ENCODE results near the gene UNC45A. TPM values are rescaled to one million over a fixed set of nuclear protein-coding genes. Genes with fewer than 3 reads are reported as not detected.
A peak's percentile ranks its signal among the peaks of the same experiment; 100 is the strongest.

Gene UNC45A
- total and polyA plus RNA-seq, 8 donors, result 29.2 to 51.3 (median 34.2) TPM

DNA sequence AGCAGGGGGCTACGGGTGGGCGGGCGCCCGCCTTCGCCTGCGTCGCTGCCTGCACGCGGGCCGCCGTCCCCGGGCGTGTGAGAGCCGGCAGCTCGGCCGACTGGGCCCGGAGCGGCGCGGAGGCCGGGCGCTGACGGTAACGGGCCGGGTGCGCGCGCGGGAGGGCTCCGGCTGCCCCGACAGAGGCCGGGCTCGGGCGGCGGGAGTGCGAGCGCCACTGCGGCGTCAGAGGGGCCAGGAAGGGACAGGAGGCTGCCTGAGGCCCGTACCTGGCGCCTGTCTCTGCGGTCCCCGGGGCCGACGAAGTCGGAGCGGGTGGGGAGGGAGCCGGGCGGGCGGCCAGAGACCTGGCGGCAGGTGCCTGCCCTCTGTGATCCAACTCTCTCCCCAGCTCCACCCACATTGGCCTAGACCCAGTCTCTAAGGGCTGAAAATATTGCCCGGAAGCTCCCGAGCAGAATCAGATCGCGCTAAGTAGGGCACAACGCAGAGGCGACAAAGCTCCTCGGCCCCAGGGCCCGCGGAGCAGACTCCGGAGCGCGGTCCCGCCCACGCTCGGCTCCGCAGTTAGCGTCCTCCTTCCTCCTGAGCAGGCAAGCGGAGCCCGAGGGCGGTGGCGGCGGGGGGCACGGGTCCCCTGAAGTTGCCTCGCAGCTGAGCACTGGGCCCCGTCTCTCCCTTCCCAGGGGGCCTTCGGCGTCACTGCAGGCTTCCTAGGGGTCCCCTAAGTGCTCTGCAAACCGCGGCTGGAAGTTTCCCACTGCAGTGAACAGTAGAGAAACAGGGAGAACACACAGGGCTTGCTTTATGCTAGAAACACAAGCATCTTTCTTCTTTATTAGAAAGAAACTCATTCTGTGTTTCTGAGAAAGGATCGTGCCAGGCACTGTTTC is 32.0 kb upstream of the UNC45A start, which contains the start of gene MAN2A2:
TSS of gene MAN2A2 (plus strand) at position 463 of the 893 bp plus-strand sequence. CDS start 906 bp downstream, outside the sequence.
- peak within 1 kb of the TSS; percentile 80 to 93 (median 92) for H3K27ac ChIP-seq
- peak within 1 kb of the TSS; percentile 51 to 82 (median 61) for H3K4me3 ChIP-seq
- no peak for FAIRE-seq
- peak; percentile 87 to 95 (median 92) for DNase-seq
- no peaks in the 10 kb centered on the region for H3K27me3 ChIP-seq
- peak; percentile 67 to 75 (median 72) for ATAC-seq
- H3K36me3 ChIP-seq, result peaks cover 0 to 12% (median 10%) of the 10 kb centered on the region in 3 donors
- WGBS, 2 donors, result 0% methylated on average over 55 to 81 of the region's 81 CpGs
- intact Hi-C loops (cut with DNase I), result no loop called here
- H3K4me1 ChIP-seq, result peaks cover 10 to 41% (median 22%) of the 10 kb centered on the region in 3 donors
- H3K9me3 ChIP-seq, result no peaks in the 10 kb centered on the region
- TF ChIP-seq, protein P1, sequence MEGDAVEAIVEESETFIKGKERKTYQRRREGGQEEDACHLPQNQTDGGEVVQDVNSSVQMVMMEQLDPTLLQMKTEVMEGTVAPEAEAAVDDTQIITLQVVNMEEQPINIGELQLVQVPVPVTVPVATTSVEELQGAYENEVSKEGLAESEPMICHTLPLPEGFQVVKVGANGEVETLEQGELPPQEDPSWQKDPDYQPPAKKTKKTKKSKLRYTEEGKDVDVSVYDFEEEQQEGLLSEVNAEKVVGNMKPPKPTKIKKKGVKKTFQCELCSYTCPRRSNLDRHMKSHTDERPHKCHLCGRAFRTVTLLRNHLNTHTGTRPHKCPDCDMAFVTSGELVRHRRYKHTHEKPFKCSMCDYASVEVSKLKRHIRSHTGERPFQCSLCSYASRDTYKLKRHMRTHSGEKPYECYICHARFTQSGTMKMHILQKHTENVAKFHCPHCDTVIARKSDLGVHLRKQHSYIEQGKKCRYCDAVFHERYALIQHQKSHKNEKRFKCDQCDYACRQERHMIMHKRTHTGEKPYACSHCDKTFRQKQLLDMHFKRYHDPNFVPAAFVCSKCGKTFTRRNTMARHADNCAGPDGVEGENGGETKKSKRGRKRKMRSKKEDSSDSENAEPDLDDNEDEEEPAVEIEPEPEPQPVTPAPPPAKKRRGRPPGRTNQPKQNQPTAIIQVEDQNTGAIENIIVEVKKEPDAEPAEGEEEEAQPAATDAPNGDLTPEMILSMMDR (IDR thresholded peaks at IDR 0.05), result no peak

DNA sequence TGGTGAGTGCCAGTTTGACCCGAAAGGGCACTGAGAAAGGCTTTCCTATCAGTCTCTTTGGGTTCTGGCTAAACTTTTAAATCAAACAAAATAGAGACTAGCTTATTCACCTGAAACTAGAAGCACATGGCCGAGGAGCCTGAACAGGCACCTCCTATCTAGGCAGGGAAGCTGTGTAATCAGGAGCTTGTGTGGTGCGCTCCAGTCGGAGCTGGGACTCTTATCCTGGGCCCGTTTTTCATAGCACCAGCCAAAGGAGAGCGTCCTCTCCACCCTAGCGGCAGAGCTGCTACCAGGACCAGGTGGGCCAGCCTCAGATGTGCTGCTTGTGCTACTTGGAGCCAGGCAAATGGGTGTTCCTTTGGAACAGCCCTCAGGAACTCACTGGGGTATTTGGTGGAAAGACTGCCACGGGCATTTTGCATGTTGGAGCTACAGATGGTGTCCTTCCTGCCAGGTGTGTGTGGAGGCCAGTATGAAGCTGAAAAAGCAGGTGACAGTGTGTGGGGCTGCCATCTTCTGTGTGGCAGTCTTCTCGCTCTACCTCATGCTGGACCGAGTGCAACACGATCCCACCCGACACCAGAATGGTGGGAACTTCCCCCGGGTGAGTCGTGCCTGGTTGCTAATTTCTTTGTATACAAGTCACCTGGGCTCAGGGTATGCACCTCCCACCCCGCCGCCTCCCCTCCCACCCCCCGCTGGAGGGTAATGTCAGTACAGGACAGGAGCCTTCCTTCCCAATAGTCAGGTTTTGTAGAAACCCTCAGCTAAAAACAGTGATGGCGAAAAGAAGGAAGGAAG is 31.1 kb upstream of the UNC45A start:
- H3K4me3 ChIP-seq, result peak overlapping the region; percentile 51 to 82 (median 61)
- H3K36me3 ChIP-seq, result peaks cover 0 to 12% (median 10%) of the 10 kb centered on the region in 3 donors
- DNase-seq, result peak in 4 of 6 donors; percentile 53 to 66 (median 58)
- peaks cover 10 to 41% (median 22%) of the 10 kb centered on the region in 3 donors for H3K4me1 ChIP-seq
- ATAC-seq, result peak; percentile 30 to 51 (median 50)
- no peaks in the 10 kb centered on the region for H3K27me3 ChIP-seq
- H3K27ac ChIP-seq, result peak overlapping the region; percentile 80 to 93 (median 92)
- intact Hi-C loops (cut with DNase I), result no loop called here
- TF ChIP-seq, protein P1 (IDR thresholded peaks at IDR 0.05), result no peak
- H3K9me3 ChIP-seq, result no peaks in the 10 kb centered on the region
- FAIRE-seq, result no peak
- WGBS, 2 donors, result 37 to 41% methylated on average over 18 of the region's 18 CpGs

DNA sequence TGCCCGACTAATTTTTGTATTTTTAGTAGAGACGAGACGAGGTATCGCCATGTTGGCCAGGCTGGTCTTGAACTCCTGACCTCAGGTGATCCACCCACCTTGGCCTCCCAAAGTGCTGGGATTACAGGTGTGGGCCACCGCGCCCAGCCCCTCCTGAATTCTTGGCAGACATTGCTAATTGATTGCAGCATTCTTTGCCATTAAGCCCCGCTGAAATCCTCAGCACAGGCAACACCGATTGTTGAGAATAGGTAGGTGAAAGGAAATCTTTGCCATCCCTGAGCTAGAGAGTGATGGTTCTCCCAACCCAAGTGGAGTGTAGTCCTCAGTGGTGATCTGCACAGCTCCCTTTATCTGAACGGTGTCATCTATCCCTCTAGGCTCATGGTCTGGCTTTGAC is 30.3 kb upstream of the UNC45A start:
- DNase-seq (no peak), ATAC-seq (no peak), FAIRE-seq (no peak)
- TF ChIP-seq, protein P1 (IDR thresholded peaks at IDR 0.05), result no peak
- H3K4me1 ChIP-seq, result peaks cover 10 to 41% (median 22%) of the 10 kb centered on the region in 3 donors
- no peaks in the 10 kb centered on the region for H3K9me3 ChIP-seq
- intact Hi-C loops (cut with DNase I), result no loop called here
- H3K36me3 ChIP-seq, result peaks cover 0 to 18% (median 15%) of the 10 kb centered on the region in 3 donors
- H3K4me3 ChIP-seq, result no peak overlapping the region
- H3K27me3 ChIP-seq, result no peaks in the 10 kb centered on the region
- WGBS, 2 donors, result 87 to 89% methylated on average over 9 of the region's 9 CpGs
- H3K27ac ChIP-seq, result peak overlapping the region in 2 of 4 donors; percentile 16 to 17

DNA sequence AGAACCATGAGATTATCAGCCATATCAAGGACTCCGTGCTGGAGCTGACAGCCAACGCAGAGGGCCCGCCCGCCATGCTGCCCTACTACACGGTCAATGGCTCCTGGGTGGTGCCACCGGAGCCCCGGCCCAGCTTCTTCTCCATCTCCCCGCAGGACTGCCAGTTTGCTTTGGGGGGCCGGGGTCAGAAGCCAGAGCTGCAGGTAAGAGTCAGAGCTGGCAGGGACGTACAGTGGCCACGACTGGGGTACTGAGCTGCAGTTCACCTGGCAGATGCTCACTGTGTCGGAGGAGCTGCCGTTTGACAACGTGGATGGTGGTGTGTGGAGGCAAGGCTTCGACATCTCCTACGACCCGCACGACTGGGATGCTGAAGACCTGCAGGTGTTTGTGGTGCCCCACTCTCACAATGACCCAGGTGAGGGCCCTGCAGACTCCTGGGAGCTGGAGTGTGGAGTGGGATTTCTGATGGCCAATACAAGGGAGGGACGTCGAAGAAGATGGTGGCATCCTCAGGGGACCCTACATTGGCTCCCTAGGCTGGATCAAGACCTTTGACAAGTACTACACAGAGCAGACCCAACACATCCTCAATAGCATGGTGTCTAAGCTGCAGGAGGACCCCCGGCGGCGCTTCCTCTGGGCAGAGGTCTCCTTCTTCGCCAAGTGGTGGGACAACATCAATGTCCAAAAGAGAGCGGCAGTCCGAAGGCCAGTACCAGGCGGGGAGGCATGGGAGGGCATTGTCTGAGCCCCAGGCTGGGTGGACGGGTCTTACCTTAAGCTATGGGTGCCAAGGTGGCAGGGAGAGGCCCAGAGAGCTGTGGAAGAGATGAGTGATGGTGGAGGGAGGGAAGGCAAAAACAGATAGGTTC is 29.5 kb upstream of the UNC45A start:
- FAIRE-seq, result no peak
- 82 to 85% methylated on average over 28 of the region's 28 CpGs for WGBS, 2 donors
- intact Hi-C loops (cut with DNase I), result no loop called here

More for the DNA sequence above, 29.5 kb upstream of the UNC45A start:
- peaks cover 0 to 26% (median 21%) of the 10 kb centered on the region in 3 donors for H3K36me3 ChIP-seq
- DNase-seq (peak in 1 of 6 donors; percentile 73), ATAC-seq (no peak)
- peaks cover 10 to 41% (median 22%) of the 10 kb centered on the region in 3 donors for H3K4me1 ChIP-seq
- H3K9me3 ChIP-seq, result no peaks in the 10 kb centered on the region
- peak overlapping the region in 3 of 4 donors; percentile 11 to 42 (median 33) for H3K27ac ChIP-seq
- H3K27me3 ChIP-seq, result no peaks in the 10 kb centered on the region
- no peak overlapping the region for H3K4me3 ChIP-seq
- TF ChIP-seq, protein P1 (IDR thresholded peaks at IDR 0.05), result no peak

All from pancreas (tissue), 10 donors.